ENCODE data around the gene PRDM10. TPM values are rescaled to one million over a fixed set of nuclear protein-coding genes. Genes with fewer than 3 reads are reported as not detected.
A peak's percentile ranks its signal among the peaks of the same experiment; 100 is the strongest.

The PRDM10 gene
- total RNA-seq, 1 experiment from 2014 or later = 18.9 TPM

DNA sequence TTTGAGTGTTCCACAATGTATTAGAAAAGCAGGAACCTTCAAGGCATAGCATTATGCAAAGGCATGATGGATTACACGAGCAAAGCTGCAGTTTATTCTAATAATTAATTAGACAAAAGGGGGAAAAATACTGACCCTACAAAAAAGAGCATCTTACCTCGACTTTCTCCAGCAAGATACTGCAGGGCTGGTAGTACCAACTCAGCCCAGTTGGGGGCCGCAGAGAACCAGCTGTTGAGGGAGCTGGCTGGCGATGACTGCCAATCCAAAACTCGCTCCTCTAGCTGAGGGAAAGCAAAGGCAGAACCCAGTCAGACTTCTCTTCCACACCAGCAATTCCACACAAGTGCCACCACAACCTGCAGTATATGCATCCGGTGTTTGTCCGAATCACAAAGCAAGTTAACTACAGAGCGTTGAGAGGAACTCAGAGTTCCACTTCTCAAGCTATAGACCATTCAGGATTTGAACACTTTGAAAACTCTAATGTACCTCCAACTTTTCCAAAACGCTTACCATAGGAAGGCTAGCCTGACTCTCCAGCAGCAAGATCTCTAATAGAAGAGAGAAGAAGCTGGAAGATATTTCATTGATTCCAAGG is 121.0 kb downstream of the PRDM10 start:
- ChIA-PET POLR2A (no interaction called here), CTCF (interaction anchor here (0.5 to 2.2 kb wide), 16 partner anchors 9 to 324 kb away, joined by 3 to 18 read pairs (median 4); partner anchors contain the start of gene NFRKB)
- TF ChIP-seq JAZF1 (CRISPR knock-in tag; IDR thresholded peaks at IDR 0.05) (no peak), NR3C1 (CRISPR knock-in tag; conservative IDR thresholded peaks at IDR 0.05; ENCODE audit: low read depth) (no peak), SMAD4 (CRISPR knock-in tag; IDR thresholded peaks at IDR 0.05) (no peak), IRF2 (CRISPR knock-in tag; IDR thresholded peaks at IDR 0.05; ENCODE audit: borderline replicate concordance, low read depth) (no peak)
- TF ChIP-seq, protein P1, sequence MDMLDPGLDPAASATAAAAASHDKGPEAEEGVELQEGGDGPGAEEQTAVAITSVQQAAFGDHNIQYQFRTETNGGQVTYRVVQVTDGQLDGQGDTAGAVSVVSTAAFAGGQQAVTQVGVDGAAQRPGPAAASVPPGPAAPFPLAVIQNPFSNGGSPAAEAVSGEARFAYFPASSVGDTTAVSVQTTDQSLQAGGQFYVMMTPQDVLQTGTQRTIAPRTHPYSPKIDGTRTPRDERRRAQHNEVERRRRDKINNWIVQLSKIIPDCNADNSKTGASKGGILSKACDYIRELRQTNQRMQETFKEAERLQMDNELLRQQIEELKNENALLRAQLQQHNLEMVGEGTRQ (CRISPR knock-in tag; IDR thresholded peaks at IDR 0.05) = no peak
- TF ChIP-seq, protein P2, sequence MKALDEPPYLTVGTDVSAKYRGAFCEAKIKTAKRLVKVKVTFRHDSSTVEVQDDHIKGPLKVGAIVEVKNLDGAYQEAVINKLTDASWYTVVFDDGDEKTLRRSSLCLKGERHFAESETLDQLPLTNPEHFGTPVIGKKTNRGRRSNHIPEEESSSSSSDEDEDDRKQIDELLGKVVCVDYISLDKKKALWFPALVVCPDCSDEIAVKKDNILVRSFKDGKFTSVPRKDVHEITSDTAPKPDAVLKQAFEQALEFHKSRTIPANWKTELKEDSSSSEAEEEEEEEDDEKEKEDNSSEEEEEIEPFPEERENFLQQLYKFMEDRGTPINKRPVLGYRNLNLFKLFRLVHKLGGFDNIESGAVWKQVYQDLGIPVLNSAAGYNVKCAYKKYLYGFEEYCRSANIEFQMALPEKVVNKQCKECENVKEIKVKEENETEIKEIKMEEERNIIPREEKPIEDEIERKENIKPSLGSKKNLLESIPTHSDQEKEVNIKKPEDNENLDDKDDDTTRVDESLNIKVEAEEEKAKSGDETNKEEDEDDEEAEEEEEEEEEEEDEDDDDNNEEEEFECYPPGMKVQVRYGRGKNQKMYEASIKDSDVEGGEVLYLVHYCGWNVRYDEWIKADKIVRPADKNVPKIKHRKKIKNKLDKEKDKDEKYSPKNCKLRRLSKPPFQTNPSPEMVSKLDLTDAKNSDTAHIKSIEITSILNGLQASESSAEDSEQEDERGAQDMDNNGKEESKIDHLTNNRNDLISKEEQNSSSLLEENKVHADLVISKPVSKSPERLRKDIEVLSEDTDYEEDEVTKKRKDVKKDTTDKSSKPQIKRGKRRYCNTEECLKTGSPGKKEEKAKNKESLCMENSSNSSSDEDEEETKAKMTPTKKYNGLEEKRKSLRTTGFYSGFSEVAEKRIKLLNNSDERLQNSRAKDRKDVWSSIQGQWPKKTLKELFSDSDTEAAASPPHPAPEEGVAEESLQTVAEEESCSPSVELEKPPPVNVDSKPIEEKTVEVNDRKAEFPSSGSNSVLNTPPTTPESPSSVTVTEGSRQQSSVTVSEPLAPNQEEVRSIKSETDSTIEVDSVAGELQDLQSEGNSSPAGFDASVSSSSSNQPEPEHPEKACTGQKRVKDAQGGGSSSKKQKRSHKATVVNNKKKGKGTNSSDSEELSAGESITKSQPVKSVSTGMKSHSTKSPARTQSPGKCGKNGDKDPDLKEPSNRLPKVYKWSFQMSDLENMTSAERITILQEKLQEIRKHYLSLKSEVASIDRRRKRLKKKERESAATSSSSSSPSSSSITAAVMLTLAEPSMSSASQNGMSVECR (CRISPR knock-in tag; IDR thresholded peaks at IDR 0.05; ENCODE audit: borderline replicate concordance) = no peak
- TF ChIP-seq, protein P3, sequence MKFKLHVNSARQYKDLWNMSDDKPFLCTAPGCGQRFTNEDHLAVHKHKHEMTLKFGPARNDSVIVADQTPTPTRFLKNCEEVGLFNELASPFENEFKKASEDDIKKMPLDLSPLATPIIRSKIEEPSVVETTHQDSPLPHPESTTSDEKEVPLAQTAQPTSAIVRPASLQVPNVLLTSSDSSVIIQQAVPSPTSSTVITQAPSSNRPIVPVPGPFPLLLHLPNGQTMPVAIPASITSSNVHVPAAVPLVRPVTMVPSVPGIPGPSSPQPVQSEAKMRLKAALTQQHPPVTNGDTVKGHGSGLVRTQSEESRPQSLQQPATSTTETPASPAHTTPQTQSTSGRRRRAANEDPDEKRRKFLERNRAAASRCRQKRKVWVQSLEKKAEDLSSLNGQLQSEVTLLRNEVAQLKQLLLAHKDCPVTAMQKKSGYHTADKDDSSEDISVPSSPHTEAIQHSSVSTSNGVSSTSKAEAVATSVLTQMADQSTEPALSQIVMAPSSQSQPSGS (CRISPR knock-in tag; IDR thresholded peaks at IDR 0.05; ENCODE audit: borderline replicate concordance, low read depth) = no peak
- TF ChIP-seq, protein P4, sequence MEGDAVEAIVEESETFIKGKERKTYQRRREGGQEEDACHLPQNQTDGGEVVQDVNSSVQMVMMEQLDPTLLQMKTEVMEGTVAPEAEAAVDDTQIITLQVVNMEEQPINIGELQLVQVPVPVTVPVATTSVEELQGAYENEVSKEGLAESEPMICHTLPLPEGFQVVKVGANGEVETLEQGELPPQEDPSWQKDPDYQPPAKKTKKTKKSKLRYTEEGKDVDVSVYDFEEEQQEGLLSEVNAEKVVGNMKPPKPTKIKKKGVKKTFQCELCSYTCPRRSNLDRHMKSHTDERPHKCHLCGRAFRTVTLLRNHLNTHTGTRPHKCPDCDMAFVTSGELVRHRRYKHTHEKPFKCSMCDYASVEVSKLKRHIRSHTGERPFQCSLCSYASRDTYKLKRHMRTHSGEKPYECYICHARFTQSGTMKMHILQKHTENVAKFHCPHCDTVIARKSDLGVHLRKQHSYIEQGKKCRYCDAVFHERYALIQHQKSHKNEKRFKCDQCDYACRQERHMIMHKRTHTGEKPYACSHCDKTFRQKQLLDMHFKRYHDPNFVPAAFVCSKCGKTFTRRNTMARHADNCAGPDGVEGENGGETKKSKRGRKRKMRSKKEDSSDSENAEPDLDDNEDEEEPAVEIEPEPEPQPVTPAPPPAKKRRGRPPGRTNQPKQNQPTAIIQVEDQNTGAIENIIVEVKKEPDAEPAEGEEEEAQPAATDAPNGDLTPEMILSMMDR (IDR thresholded peaks at IDR 0.05) = peak; percentile 68
- Mint-ChIP-seq H3K27me3 (ENCODE audit: low read depth) (no peaks in the 10 kb centered on the region), H3K27ac (no peak overlapping the region; the same call in 1 of the 2 replicates), H3K4me1 (no peaks in the 10 kb centered on the region), H3K36me3 (peaks cover 87% of the 10 kb centered on the region), H3K9me3 (no peaks in the 10 kb centered on the region), H3K4me3 (no peak overlapping the region)
- peak; percentile 74 for DNase-seq (ENCODE audit: low spot score)
- peak; percentile 88 for ATAC-seq

DNA sequence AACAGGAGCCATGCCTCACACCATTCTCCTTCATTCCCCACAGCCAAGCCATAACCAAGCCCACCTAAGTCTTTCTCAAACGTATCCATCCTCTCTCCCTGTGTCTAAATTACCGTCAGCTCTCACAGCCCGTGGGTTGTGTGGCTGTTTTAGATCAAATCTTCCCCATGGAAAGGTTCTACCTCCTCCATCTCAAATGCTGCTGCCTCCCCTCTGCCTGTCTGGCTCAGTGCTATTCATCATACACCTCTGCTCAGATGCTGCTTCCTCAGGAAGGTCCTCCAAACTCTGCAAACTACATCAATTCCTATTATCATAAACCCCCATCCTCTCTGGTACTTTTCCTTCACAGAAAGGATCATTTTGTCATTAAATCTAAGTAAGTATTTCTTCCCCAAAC is 122.3 kb downstream of the PRDM10 start:
- no peaks in the 10 kb centered on the region for H3K4me1 Mint-ChIP-seq
- H3K27me3 Mint-ChIP-seq (ENCODE audit: low read depth) = no peaks in the 10 kb centered on the region
- POLR2A ChIA-PET = no interaction called here
- no peak overlapping the region for H3K27ac Mint-ChIP-seq
- DNase-seq (ENCODE audit: low spot score) (no peak), ATAC-seq (no peak)
- CTCF ChIA-PET = interaction anchor here (1.5 kb wide), 1 partner anchor 266 kb away, joined by 5 read pairs; no protein-coding TSS in a partner anchor
- H3K36me3 Mint-ChIP-seq = peaks cover 85% of the 10 kb centered on the region
- TF ChIP-seq, protein P5, sequence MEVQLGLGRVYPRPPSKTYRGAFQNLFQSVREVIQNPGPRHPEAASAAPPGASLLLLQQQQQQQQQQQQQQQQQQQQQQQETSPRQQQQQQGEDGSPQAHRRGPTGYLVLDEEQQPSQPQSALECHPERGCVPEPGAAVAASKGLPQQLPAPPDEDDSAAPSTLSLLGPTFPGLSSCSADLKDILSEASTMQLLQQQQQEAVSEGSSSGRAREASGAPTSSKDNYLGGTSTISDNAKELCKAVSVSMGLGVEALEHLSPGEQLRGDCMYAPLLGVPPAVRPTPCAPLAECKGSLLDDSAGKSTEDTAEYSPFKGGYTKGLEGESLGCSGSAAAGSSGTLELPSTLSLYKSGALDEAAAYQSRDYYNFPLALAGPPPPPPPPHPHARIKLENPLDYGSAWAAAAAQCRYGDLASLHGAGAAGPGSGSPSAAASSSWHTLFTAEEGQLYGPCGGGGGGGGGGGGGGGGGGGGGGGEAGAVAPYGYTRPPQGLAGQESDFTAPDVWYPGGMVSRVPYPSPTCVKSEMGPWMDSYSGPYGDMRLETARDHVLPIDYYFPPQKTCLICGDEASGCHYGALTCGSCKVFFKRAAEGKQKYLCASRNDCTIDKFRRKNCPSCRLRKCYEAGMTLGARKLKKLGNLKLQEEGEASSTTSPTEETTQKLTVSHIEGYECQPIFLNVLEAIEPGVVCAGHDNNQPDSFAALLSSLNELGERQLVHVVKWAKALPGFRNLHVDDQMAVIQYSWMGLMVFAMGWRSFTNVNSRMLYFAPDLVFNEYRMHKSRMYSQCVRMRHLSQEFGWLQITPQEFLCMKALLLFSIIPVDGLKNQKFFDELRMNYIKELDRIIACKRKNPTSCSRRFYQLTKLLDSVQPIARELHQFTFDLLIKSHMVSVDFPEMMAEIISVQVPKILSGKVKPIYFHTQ (CRISPR knock-in tag; IDR thresholded peaks at IDR 0.05) = no peak
- no peak for TF ChIP-seq SOX15 (CRISPR knock-in tag; IDR thresholded peaks at IDR 0.05)
- TF ChIP-seq, protein P6, sequence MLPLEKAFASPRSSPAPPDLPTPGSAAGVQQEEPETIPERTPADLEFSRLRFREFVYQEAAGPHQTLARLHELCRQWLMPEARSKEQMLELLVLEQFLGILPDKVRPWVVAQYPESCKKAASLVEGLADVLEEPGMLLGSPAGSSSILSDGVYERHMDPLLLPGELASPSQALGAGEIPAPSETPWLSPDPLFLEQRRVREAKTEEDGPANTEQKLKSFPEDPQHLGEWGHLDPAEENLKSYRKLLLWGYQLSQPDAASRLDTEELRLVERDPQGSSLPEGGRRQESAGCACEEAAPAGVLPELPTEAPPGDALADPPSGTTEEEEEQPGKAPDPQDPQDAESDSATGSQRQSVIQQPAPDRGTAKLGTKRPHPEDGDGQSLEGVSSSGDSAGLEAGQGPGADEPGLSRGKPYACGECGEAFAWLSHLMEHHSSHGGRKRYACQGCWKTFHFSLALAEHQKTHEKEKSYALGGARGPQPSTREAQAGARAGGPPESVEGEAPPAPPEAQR (CRISPR knock-in tag; IDR thresholded peaks at IDR 0.05) = no peak
- TF ChIP-seq, protein P7, sequence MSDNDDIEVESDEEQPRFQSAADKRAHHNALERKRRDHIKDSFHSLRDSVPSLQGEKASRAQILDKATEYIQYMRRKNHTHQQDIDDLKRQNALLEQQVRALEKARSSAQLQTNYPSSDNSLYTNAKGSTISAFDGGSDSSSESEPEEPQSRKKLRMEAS (CRISPR knock-in tag; IDR thresholded peaks at IDR 0.05) = no peak
- TF ChIP-seq ESRRA (CRISPR knock-in tag; IDR thresholded peaks at IDR 0.05; ENCODE audit: borderline replicate concordance) = no peak
- TF ChIP-seq FOXP1 (CRISPR knock-in tag; IDR thresholded peaks at IDR 0.05; ENCODE audit: borderline replicate concordance) = no peak
- TF ChIP-seq ZNF671 (CRISPR knock-in tag; IDR thresholded peaks at IDR 0.05) = no peak
- no peak for TF ChIP-seq NR1H2 (CRISPR knock-in tag; IDR thresholded peaks at IDR 0.05)
- TF ChIP-seq, protein P8, sequence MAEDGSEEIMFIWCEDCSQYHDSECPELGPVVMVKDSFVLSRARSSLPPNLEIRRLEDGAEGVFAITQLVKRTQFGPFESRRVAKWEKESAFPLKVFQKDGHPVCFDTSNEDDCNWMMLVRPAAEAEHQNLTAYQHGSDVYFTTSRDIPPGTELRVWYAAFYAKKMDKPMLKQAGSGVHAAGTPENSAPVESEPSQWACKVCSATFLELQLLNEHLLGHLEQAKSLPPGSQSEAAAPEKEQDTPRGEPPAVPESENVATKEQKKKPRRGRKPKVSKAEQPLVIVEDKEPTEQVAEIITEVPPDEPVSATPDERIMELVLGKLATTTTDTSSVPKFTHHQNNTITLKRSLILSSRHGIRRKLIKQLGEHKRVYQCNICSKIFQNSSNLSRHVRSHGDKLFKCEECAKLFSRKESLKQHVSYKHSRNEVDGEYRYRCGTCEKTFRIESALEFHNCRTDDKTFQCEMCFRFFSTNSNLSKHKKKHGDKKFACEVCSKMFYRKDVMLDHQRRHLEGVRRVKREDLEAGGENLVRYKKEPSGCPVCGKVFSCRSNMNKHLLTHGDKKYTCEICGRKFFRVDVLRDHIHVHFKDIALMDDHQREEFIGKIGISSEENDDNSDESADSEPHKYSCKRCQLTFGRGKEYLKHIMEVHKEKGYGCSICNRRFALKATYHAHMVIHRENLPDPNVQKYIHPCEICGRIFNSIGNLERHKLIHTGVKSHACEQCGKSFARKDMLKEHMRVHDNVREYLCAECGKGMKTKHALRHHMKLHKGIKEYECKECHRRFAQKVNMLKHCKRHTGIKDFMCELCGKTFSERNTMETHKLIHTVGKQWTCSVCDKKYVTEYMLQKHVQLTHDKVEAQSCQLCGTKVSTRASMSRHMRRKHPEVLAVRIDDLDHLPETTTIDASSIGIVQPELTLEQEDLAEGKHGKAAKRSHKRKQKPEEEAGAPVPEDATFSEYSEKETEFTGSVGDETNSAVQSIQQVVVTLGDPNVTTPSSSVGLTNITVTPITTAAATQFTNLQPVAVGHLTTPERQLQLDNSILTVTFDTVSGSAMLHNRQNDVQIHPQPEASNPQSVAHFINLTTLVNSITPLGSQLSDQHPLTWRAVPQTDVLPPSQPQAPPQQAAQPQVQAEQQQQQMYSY (CRISPR knock-in tag; IDR thresholded peaks at IDR 0.05) = no peak
- no peaks in the 10 kb centered on the region for H3K9me3 Mint-ChIP-seq
- H3K4me3 Mint-ChIP-seq = no peak overlapping the region
